ENCODE data around the gene RGS17.

The RGS17 gene

DNA sequence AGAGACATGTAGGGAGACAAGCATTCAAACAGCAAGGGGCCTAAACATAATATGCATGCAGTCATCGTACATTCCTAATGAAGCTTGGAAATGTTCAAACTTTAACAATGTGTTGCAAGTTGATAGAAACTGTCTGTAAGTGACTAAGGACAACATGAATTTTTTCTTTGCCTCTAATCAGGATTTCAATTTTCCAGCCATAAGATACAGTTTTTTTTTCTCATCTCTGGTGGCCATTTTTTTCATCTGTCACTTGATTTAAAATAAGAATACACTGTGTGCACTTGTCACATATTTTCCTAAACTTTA lies 106.4 kb downstream of the RGS17 start:
- CTCF ChIA-PET: interaction anchor here (0.7 to 5.0 kb wide), 16 partner anchors 9 to 159 kb away, joined by 3 to 45 read pairs (median 3); no protein-coding TSS in a partner anchor
- DNase-seq (ENCODE audit: extremely low spot score): no peak
- TF ChIP-seq, protein P1, sequence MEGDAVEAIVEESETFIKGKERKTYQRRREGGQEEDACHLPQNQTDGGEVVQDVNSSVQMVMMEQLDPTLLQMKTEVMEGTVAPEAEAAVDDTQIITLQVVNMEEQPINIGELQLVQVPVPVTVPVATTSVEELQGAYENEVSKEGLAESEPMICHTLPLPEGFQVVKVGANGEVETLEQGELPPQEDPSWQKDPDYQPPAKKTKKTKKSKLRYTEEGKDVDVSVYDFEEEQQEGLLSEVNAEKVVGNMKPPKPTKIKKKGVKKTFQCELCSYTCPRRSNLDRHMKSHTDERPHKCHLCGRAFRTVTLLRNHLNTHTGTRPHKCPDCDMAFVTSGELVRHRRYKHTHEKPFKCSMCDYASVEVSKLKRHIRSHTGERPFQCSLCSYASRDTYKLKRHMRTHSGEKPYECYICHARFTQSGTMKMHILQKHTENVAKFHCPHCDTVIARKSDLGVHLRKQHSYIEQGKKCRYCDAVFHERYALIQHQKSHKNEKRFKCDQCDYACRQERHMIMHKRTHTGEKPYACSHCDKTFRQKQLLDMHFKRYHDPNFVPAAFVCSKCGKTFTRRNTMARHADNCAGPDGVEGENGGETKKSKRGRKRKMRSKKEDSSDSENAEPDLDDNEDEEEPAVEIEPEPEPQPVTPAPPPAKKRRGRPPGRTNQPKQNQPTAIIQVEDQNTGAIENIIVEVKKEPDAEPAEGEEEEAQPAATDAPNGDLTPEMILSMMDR (IDR thresholded peaks at IDR 0.05; ENCODE audit: control extremely low read depth, extremely low read depth, low read depth, missing control alignments): no peak
- POLR2A ChIA-PET: no interaction called here

DNA sequence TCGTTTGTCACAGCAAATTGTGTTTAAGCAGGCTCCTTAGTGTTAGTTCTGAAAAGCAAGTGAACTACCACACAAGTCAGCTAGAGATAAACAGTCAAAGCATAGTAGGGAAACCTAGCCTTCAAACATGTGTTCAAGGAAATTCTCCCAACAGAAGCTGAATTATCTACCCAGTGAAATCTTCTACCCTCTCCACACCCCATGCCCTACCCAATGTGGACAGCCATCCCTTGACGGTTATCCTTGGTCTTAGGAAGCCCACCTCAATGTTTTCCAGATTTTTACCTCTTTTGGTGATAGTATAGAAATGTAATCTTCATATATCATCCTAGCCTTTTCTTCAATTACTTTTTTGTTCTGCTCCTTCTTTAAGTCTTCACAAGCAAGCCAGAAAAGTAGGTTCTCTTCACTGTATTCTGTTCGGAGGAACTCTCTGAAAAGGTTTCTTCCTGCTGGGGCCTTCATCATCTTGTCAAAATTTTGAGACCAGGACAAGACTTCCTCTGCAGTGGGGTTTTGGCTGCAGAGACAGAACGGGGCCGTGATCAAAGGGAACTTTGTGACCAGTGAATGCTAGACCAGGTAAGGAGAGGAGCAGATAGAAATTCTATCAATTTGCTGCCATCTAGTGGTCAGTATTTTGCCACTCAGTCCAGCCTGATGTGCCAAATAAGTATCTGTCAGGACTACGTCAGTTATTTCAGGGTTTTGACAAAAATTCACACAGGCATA lies 106.9 kb downstream of the RGS17 start:
- peak; percentile 57 for DNase-seq (ENCODE audit: extremely low spot score)
- ChIA-PET POLR2A (no interaction called here), CTCF (interaction anchor here (0.7 to 5.0 kb wide), 16 partner anchors 10 to 161 kb away, joined by 3 to 45 read pairs (median 3); no protein-coding TSS in a partner anchor)
- TF ChIP-seq, protein P1 (IDR thresholded peaks at IDR 0.05; ENCODE audit: control extremely low read depth, extremely low read depth, low read depth, missing control alignments): peak; percentile 87

DNA sequence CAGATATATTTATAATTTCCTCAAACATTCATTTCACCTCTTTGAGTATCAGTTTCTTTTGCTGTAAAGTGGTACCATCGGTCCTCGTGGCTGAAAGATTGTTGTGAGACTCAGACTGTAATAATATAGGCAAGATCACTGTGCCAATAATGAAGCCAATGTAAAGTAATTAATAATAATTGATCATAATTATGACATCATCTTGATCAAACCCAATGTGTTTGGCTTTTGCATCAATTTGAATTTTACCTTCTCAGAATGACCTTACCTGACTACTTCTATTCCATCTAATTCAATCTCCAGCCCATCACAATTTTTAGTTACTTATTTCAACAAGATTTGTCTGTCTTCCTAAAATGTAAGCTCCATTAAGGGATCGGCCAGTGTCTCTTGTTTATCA lies 112.7 kb downstream of the RGS17 start:
- ChIA-PET CTCF (interaction anchor here (1.2 to 2.0 kb wide), 2 partner anchors 8 to 64 kb away, joined by 3 to 7 read pairs; no protein-coding TSS in a partner anchor), POLR2A (no interaction called here)
- TF ChIP-seq, protein P1 (IDR thresholded peaks at IDR 0.05; ENCODE audit: control extremely low read depth, extremely low read depth, low read depth, missing control alignments): no peak
- DNase-seq (ENCODE audit: extremely low spot score): no peak

DNA sequence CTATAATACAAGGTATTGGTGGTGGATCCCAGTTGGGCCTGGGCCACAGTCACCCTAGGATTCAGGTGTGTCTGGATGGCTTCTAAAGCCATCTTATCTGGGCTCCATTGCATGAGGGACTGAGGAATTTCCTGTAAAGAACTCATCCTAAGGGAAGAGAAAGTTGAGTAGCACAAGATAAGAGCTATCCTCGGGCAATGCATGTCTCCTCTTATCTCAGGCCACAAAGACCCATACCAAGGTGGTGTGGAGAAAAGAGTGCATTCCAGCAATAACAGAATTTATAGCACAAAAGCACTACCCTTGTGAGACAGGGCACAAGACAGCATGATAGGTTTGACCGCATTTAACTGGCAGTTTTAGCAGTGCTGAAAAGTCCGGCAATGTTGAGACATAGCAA lies 114.2 kb downstream of the RGS17 start:
- DNase-seq (ENCODE audit: extremely low spot score): no peak
- TF ChIP-seq, protein P1 (IDR thresholded peaks at IDR 0.05; ENCODE audit: control extremely low read depth, extremely low read depth, low read depth, missing control alignments): no peak
- POLR2A ChIA-PET: no interaction called here
- CTCF ChIA-PET: interaction anchor here (1.1 kb wide), 1 partner anchor 63 kb away, joined by 3 read pairs; no protein-coding TSS in a partner anchor

DNA sequence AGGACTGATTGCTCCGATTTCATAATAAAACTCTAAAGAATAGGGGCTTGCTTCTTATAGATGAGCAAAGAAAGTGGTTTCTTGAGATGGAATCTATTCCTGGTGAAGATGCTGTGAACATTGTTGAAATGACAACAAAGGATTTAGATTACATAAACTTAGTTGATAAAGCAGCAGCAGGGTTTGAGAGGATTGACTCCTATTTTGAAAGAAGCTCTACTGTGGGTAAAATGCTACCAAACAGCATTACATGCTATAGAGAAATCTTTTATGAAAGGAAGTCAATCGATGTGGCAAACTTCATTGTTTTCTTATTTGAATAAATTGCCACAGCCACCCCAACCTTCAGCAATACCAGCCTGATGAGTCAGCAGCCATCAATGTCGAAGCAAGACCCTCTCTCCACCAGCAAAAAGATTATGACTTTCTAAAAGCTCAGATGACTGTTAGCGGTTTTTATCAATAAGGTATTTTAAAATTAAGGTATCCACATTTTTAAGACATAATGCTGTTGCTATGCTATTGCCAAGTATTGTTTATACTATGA lies 115.9 kb downstream of the RGS17 start:
- POLR2A ChIA-PET: no interaction called here
- no peak for DNase-seq (ENCODE audit: extremely low spot score)
- TF ChIP-seq, protein P1 (IDR thresholded peaks at IDR 0.05; ENCODE audit: control extremely low read depth, extremely low read depth, low read depth, missing control alignments): no peak
- CTCF ChIA-PET: interaction anchor here (1.5 kb wide), 1 partner anchor 11 kb away, joined by 3 read pairs; no protein-coding TSS in a partner anchor

DNA sequence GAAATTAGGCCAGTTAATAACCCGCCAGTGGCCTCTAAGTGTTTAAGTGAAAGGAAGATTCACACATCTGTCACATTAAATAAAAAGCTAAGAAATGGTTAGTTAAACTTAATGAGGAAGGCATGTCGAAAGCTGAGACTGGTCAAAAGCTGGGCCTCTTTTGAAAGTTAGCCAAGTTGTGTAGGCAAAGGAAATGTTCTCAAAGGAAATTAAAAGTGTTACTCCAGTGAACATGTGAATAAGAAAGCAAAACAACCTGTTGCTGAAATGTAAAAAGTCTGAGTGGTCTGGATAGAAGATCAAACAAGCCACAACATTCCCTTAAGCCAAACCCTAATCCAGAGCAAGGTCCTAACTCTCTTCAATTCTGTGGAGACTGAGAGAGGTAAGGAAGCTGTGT lies 117.6 kb downstream of the RGS17 start:
- TF ChIP-seq, protein P1 (IDR thresholded peaks at IDR 0.05; ENCODE audit: control extremely low read depth, extremely low read depth, low read depth, missing control alignments): no peak
- DNase-seq (ENCODE audit: extremely low spot score): no peak
- ChIA-PET CTCF (interaction anchor here (1.4 to 1.6 kb wide), 3 partner anchors 13 to 59 kb away, joined by 3 to 8 read pairs (median 3); no protein-coding TSS in a partner anchor), POLR2A (no interaction called here)
